ENCODE data around the gene SMPDL3A. TPM values are rescaled to one million over a fixed set of nuclear protein-coding genes. Genes with fewer than 3 reads are reported as not detected.
A peak's percentile ranks its signal among the peaks of the same experiment; 100 is the strongest.

The SMPDL3A gene
- polyA plus RNA-seq, 1 experiment, result 105 TPM

- no peak for DNase-seq (ENCODE audit: low read depth, low spot score)
- no peaks in the 10 kb centered on the region for H3K27me3 ChIP-seq (ENCODE audit: control insufficient read depth, insufficient read depth, low read length)
- ChIA-PET POLR2A (interaction anchor here (0.6 to 2.0 kb wide), 14 partner anchors 10 to 317 kb away, joined by 3 to 37 read pairs (median 6); partner anchors contain the start of gene SERINC1), CTCF (interaction anchor here (0.9 to 6.3 kb wide), 9 partner anchors 9 to 66 kb away, joined by 3 to 35 read pairs (median 5); partner anchors contain the start of gene FABP7)
- H3K4me3 ChIP-seq (ENCODE audit: low read depth, low read length), result peak overlapping the region; percentile 91
- H3K27ac ChIP-seq (ENCODE audit: low read depth, low read length), result peak overlapping the region; percentile 96
- no peak for TF ChIP-seq CTCF (IDR thresholded peaks at IDR 0.05; ENCODE audit: low read depth, low read length)
- no peaks in the 10 kb centered on the region for H3K9me3 ChIP-seq (ENCODE audit: control insufficient read depth, insufficient read depth, low read length)
Observed at GRCh38 chr6:122788663-122789181, 336 bp upstream of the SMPDL3A start.

GRCh38 chr6:122790028-122790422 is 967 bp downstream of the SMPDL3A start:
- Histone ChIP-seq H3K27ac (ENCODE audit: low read depth, low read length) (peak overlapping the region; percentile 96), H3K9me3 (ENCODE audit: control insufficient read depth, insufficient read depth, low read length) (no peaks in the 10 kb centered on the region), H3K27me3 (ENCODE audit: control insufficient read depth, insufficient read depth, low read length) (no peaks in the 10 kb centered on the region), H3K4me3 (ENCODE audit: low read depth, low read length) (peak overlapping the region; percentile 91)
- ChIA-PET CTCF (interaction anchor here (0.7 to 6.3 kb wide), 9 partner anchors 10 to 63 kb away, joined by 3 to 35 read pairs (median 5); no protein-coding TSS in a partner anchor), POLR2A (interaction anchor here (1.0 to 2.0 kb wide), 11 partner anchors 9 to 318 kb away, joined by 3 to 37 read pairs (median 7); partner anchors contain the start of genes FABP7 and SERINC1)
- no peak for DNase-seq (ENCODE audit: low read depth, low spot score)
- no peak for TF ChIP-seq CTCF (IDR thresholded peaks at IDR 0.05; ENCODE audit: low read depth, low read length)

- Histone ChIP-seq H3K4me3 (ENCODE audit: low read depth, low read length) (peak overlapping the region; percentile 91), H3K9me3 (ENCODE audit: control insufficient read depth, insufficient read depth, low read length) (no peaks in the 10 kb centered on the region), H3K27ac (ENCODE audit: low read depth, low read length) (peak overlapping the region; percentile 96), H3K27me3 (ENCODE audit: control insufficient read depth, insufficient read depth, low read length) (no peaks in the 10 kb centered on the region)
- no peak for TF ChIP-seq CTCF (IDR thresholded peaks at IDR 0.05; ENCODE audit: low read depth, low read length)
- POLR2A ChIA-PET, result no interaction called here
- CTCF ChIA-PET, result interaction anchor here (1.5 to 6.3 kb wide), 4 partner anchors 12 to 59 kb away, joined by 3 to 23 read pairs (median 8); no protein-coding TSS in a partner anchor
- DNase-seq (ENCODE audit: low read depth, low spot score), result no peak
Observed at GRCh38 chr6:122790423-122791309, 1.6 kb downstream of the SMPDL3A start.

- Histone ChIP-seq H3K27me3 (ENCODE audit: control insufficient read depth, insufficient read depth, low read length) (no peaks in the 10 kb centered on the region), H3K4me3 (ENCODE audit: low read depth, low read length) (peak overlapping the region; percentile 91), H3K9me3 (ENCODE audit: control insufficient read depth, insufficient read depth, low read length) (no peaks in the 10 kb centered on the region), H3K27ac (ENCODE audit: low read depth, low read length) (no peak overlapping the region)
- no peak for TF ChIP-seq CTCF (IDR thresholded peaks at IDR 0.05; ENCODE audit: low read depth, low read length)
- DNase-seq (ENCODE audit: low read depth, low spot score), result no peak
- CTCF ChIA-PET, result interaction anchor here (1.5 to 6.3 kb wide), 4 partner anchors 11 to 60 kb away, joined by 3 to 23 read pairs (median 8); no protein-coding TSS in a partner anchor
- POLR2A ChIA-PET, result no interaction called here
Observed at GRCh38 chr6:122791310-122791679, 2.2 kb downstream of the SMPDL3A start.

Measured in AG04450 (cell line).